PC-3 (cell line): ENCODE data around the gene CORO2B.
A peak's percentile ranks its signal among the peaks of the same experiment; 100 is the strongest.

Experiments used
- EZH2phosphoT487 ChIP-seq: fragments of 300-600 bp; sonication (generic); IDR thresholded peaks from 2 replicates; pipeline ENCODE4 v1.6.1; 2018; ENCODE audit warnings: mild to moderate bottlenecking, antibody characterized with exemption, low read length, borderline replicate concordance
- TF ChIP-seq, protein P1 (sequence below): fragments of 300-600 bp; sonication (generic); conservative IDR thresholded peaks from 2 replicates; pipeline ENCODE4 v1.5.1; 2017; ENCODE audit warnings: antibody characterized with exemption, low read depth, mild to moderate bottlenecking, low read length

DNA sequence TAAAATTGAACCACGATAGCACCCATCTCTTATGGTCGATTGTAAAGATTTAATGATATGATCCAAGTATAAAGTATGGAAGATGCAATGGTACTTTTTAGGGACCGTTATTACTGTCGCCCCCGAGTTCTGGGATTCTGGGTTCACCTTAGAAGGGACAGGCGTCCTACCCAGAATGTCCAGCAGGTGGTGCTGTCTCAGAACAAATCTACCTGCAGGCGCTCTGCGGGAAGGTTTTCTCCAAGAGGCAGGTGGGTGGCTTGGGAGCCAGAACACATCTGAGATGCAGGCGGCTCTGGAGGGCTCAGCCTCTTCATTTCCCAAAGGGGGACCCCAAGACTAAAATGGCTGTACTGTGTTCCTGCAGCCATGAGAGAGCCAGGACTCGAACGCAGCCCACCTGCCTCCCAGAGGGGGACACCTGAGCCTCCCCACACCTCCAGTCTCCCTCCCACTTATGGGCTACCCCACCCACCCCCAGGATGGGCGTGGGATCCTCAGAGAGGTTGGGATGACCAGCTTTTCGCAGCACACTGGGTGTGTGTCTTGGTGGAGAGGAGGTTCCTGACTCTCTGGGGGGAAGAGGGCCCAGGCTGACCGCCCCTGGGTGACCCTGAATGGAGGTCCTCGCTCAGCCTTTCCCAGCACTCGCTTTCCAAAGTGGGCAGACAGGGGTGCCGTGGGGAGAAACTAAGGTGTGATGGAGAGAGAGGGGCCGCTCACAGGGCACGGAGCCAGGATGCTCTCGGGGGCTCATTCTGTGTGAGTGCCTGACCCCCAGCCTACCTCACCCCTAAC, 28.1 kb upstream of the CORO2B start:
- no peak for TF ChIP-seq EZH2phosphoT487
- TF ChIP-seq, protein P1, sequence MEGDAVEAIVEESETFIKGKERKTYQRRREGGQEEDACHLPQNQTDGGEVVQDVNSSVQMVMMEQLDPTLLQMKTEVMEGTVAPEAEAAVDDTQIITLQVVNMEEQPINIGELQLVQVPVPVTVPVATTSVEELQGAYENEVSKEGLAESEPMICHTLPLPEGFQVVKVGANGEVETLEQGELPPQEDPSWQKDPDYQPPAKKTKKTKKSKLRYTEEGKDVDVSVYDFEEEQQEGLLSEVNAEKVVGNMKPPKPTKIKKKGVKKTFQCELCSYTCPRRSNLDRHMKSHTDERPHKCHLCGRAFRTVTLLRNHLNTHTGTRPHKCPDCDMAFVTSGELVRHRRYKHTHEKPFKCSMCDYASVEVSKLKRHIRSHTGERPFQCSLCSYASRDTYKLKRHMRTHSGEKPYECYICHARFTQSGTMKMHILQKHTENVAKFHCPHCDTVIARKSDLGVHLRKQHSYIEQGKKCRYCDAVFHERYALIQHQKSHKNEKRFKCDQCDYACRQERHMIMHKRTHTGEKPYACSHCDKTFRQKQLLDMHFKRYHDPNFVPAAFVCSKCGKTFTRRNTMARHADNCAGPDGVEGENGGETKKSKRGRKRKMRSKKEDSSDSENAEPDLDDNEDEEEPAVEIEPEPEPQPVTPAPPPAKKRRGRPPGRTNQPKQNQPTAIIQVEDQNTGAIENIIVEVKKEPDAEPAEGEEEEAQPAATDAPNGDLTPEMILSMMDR, result peak; percentile 88
